ENCODE data around the gene TBXT.

TBXT gene

DNA sequence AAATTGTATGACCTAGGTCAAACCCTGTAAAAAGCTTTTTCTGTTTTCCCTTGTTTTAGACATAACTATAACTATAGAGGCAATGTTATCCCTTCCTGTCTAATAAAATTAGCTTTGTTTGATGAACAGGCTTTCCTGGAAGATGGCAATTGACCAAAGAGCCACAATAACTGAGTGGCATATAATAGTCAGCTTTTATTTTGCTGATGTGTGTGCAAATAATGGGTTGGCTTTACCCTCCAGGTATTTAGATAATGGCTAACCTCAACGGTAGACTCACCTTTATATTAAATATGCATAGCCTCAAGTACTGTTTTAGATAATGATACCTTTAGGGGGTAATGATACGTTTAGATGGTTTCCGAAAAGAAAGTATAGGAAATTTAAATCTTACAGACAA is 15.0 kb downstream of the TBXT start:
- Histone ChIP-seq H4K91ac (ENCODE audit: low read depth, low read length, poor library complexity) (no peak overlapping the region), H3K27me3 (ENCODE audit: control insufficient read depth in 3 of 3, insufficient read depth in 3 of 3, low read depth in 1 of 3, low read length in 3 of 3) (peaks cover 0 to 11% (median 0%) of the 10 kb centered on the region in 3 experiments), H2AFZ (ENCODE audit: low read length) (no peak overlapping the region), H3K23ac (ENCODE audit: low read depth, low read length, poor library complexity) (no peak overlapping the region), H4K8ac (ENCODE audit: low read depth, low read length) (no peak overlapping the region), H2BK120ac (ENCODE audit: low read depth, low read length) (no peak overlapping the region), H3K4me2 (ENCODE audit: insufficient read depth, low read length, poor library complexity, severe bottlenecking) (no peak overlapping the region), H3K9me3 (replicated peaks in 1 of 2; ENCODE audit: control insufficient read depth in 2 of 2, insufficient read depth in 1 of 2, low read depth in 1 of 2, low read length in 2 of 2) (peaks cover 0 to 1% of the 10 kb centered on the region in 2 donors), H3K4me3 (ENCODE audit: low read length in 2 of 2) (no peak overlapping the region), H2BK5ac (ENCODE audit: low read length) (no peak overlapping the region), H3K9ac (ENCODE audit: low read depth, low read length, poor library complexity) (no peak overlapping the region), H3K14ac (ENCODE audit: low read length) (no peak overlapping the region), H3K36me3 (replicated peaks in 1 of 2; ENCODE audit: control insufficient read depth in 2 of 2, insufficient read depth in 2 of 2, low read length in 2 of 2) (no peaks in the 10 kb centered on the region), H2BK12ac (ENCODE audit: low read length) (no peak overlapping the region), H3K27ac (replicated peaks; ENCODE audit: low read length) (no peak overlapping the region), H3K18ac (ENCODE audit: low read length) (no peak overlapping the region), H2AK5ac (ENCODE audit: low read depth, low read length) (no peak overlapping the region), H3K4ac (ENCODE audit: low read length) (no peak overlapping the region), H2BK15ac (ENCODE audit: low read length) (no peak overlapping the region), H3K4me1 (ENCODE audit: control insufficient read depth in 2 of 2, insufficient read depth in 1 of 2, low read depth in 1 of 2, low read length in 2 of 2) (no peaks in the 10 kb centered on the region), H3K79me1 (ENCODE audit: low read depth, low read length) (no peaks in the 10 kb centered on the region)
- WGBS, 2 donors (ENCODE audit: extremely low coverage in 2 of 2, insufficient read length in 2 of 2, insufficient replicate concordance in 1 of 2): no CpG with 5 or more reads among the region's 3 CpGs
- DNase-seq (ENCODE audit: low spot score): no peak

DNA sequence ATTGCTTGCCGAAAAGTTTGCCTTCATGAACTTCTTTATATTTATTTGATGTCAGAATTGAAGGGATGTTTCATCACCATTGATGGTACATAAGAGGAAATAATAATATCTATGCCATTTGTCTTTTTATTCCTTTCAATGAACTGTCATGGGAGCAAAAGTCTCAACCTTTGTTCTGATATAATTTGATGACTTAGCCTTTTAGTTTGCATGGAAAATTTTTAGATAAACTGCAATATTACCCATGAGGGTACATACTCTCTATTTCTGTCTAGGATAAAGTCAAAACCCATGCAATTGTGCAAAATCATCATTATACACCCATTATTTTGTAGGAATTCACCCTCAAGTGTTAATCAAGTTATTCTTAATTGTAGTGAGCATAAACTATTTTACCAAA is 15.9 kb downstream of the TBXT start:
- H3K18ac ChIP-seq (ENCODE audit: low read length): no peak overlapping the region
- peaks cover 0 to 6% (median 0%) of the 10 kb centered on the region in 3 experiments for H3K27me3 ChIP-seq (ENCODE audit: control insufficient read depth in 3 of 3, insufficient read depth in 3 of 3, low read depth in 1 of 3, low read length in 3 of 3)
- no peak overlapping the region for H2AK5ac ChIP-seq (ENCODE audit: low read depth, low read length)
- no peaks in the 10 kb centered on the region for H3K4me1 ChIP-seq (ENCODE audit: control insufficient read depth in 2 of 2, insufficient read depth in 1 of 2, low read depth in 1 of 2, low read length in 2 of 2)
- H3K4me3 ChIP-seq (ENCODE audit: low read length in 2 of 2): no peak overlapping the region
- no CpG with 5 or more reads among the region's 1 CpG for WGBS, 2 donors (ENCODE audit: extremely low coverage in 2 of 2, insufficient read length in 2 of 2, insufficient replicate concordance in 1 of 2)
- no peak for DNase-seq (ENCODE audit: low spot score)
- no peak overlapping the region for H3K4me2 ChIP-seq (ENCODE audit: insufficient read depth, low read length, poor library complexity, severe bottlenecking)
- H3K27ac ChIP-seq (replicated peaks; ENCODE audit: low read length): no peak overlapping the region
- H3K9me3 ChIP-seq (replicated peaks in 1 of 2; ENCODE audit: control insufficient read depth in 2 of 2, insufficient read depth in 1 of 2, low read depth in 1 of 2, low read length in 2 of 2): peaks cover 0 to 1% of the 10 kb centered on the region in 2 donors
- no peak overlapping the region for H4K91ac ChIP-seq (ENCODE audit: low read depth, low read length, poor library complexity)
- no peak overlapping the region for H2BK120ac ChIP-seq (ENCODE audit: low read depth, low read length)
- no peak overlapping the region for H4K8ac ChIP-seq (ENCODE audit: low read depth, low read length)
- no peak overlapping the region for H2BK15ac ChIP-seq (ENCODE audit: low read length)
- no peak overlapping the region for H3K23ac ChIP-seq (ENCODE audit: low read depth, low read length, poor library complexity)
- no peak overlapping the region for H3K9ac ChIP-seq (ENCODE audit: low read depth, low read length, poor library complexity)
- no peaks in the 10 kb centered on the region for H3K79me1 ChIP-seq (ENCODE audit: low read depth, low read length)
- H3K14ac ChIP-seq (ENCODE audit: low read length): no peak overlapping the region
- H2AFZ ChIP-seq (ENCODE audit: low read length): no peak overlapping the region
- no peak overlapping the region for H3K4ac ChIP-seq (ENCODE audit: low read length)
- no peak overlapping the region for H2BK5ac ChIP-seq (ENCODE audit: low read length)
- no peak overlapping the region for H2BK12ac ChIP-seq (ENCODE audit: low read length)
- H3K36me3 ChIP-seq (replicated peaks in 1 of 2; ENCODE audit: control insufficient read depth in 2 of 2, insufficient read depth in 2 of 2, low read length in 2 of 2): no peaks in the 10 kb centered on the region

DNA sequence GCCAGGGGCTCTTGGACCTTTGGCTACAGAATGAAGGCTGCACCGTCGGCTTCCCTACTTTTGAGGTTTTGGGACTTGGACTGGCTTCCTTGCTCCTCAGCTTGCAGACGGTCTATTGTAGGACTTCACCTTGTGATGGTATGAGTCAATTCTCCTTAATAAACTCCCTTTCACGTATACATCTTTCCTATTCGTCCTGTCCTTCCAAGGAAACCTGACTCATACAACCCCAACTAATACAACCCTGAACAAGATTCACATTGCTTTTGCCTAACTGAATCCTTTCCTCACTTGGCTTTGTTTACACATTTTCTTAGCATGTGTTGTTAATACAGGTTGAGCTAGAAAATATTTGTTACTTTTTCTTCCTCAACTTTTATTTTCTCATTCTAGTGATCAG is 21.9 kb downstream of the TBXT start:
- Histone ChIP-seq H4K91ac (ENCODE audit: low read depth, low read length, poor library complexity) (no peak overlapping the region), H2BK120ac (ENCODE audit: low read depth, low read length) (no peak overlapping the region), H3K4me3 (ENCODE audit: low read length in 2 of 2) (no peak overlapping the region), H3K9me3 (replicated peaks in 1 of 2; ENCODE audit: control insufficient read depth in 2 of 2, insufficient read depth in 1 of 2, low read depth in 1 of 2, low read length in 2 of 2) (peaks cover 0 to 1% of the 10 kb centered on the region in 2 donors), H3K79me1 (ENCODE audit: low read depth, low read length) (no peaks in the 10 kb centered on the region), H3K18ac (ENCODE audit: low read length) (no peak overlapping the region), H3K27me3 (ENCODE audit: control insufficient read depth in 3 of 3, insufficient read depth in 3 of 3, low read depth in 1 of 3, low read length in 3 of 3) (peaks cover 0 to 6% (median 0%) of the 10 kb centered on the region in 3 experiments), H3K9ac (ENCODE audit: low read depth, low read length, poor library complexity) (no peak overlapping the region), H3K4me2 (ENCODE audit: insufficient read depth, low read length, poor library complexity, severe bottlenecking) (no peak overlapping the region), H3K23ac (ENCODE audit: low read depth, low read length, poor library complexity) (no peak overlapping the region), H2AFZ (ENCODE audit: low read length) (no peak overlapping the region), H4K8ac (ENCODE audit: low read depth, low read length) (no peak overlapping the region), H3K27ac (replicated peaks; ENCODE audit: low read length) (no peak overlapping the region), H3K36me3 (replicated peaks in 1 of 2; ENCODE audit: control insufficient read depth in 2 of 2, insufficient read depth in 2 of 2, low read length in 2 of 2) (no peaks in the 10 kb centered on the region), H3K4me1 (ENCODE audit: control insufficient read depth in 2 of 2, insufficient read depth in 1 of 2, low read depth in 1 of 2, low read length in 2 of 2) (no peaks in the 10 kb centered on the region), H2BK5ac (ENCODE audit: low read length) (no peak overlapping the region), H2BK15ac (ENCODE audit: low read length) (no peak overlapping the region), H3K14ac (ENCODE audit: low read length) (no peak overlapping the region), H3K4ac (ENCODE audit: low read length) (no peak overlapping the region), H2AK5ac (ENCODE audit: low read depth, low read length) (no peak overlapping the region), H2BK12ac (ENCODE audit: low read length) (no peak overlapping the region)
- WGBS, 2 donors (ENCODE audit: extremely low coverage in 2 of 2, insufficient read length in 2 of 2, insufficient replicate concordance in 1 of 2): no CpG with 5 or more reads among the region's 5 CpGs
- no peak for DNase-seq (ENCODE audit: low spot score)

DNA sequence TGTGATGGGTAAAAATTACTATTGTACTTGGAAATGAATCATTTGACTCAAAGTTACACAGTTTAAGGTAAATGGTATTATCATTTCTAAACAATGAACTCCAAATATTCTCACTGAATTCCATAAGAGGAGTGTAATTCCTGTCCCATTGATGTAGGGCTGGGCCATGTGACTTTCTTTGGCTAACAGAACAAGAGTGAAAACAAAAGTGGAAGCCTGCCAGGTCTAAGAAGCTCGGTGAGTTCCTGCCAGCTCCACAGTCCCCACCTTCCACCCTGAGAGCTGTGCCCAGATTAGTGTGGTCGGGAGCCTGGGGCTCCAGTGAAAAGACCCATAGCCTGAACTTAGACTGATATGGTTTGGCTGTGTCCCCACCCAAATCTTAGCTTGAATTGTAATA is 24.6 kb downstream of the TBXT start:
- H2BK15ac ChIP-seq (ENCODE audit: low read length): no peak overlapping the region
- H2AK5ac ChIP-seq (ENCODE audit: low read depth, low read length): no peak overlapping the region
- H2BK12ac ChIP-seq (ENCODE audit: low read length): no peak overlapping the region
- H3K4me2 ChIP-seq (ENCODE audit: insufficient read depth, low read length, poor library complexity, severe bottlenecking): no peak overlapping the region
- no peaks in the 10 kb centered on the region for H3K36me3 ChIP-seq (replicated peaks in 1 of 2; ENCODE audit: control insufficient read depth in 2 of 2, insufficient read depth in 2 of 2, low read length in 2 of 2)
- WGBS, 2 donors (ENCODE audit: extremely low coverage in 2 of 2, insufficient read length in 2 of 2, insufficient replicate concordance in 1 of 2): no CpG with 5 or more reads among the region's 2 CpGs
- no peak overlapping the region for H3K18ac ChIP-seq (ENCODE audit: low read length)
- no peak overlapping the region for H3K23ac ChIP-seq (ENCODE audit: low read depth, low read length, poor library complexity)
- no peak overlapping the region for H3K4ac ChIP-seq (ENCODE audit: low read length)
- H2BK5ac ChIP-seq (ENCODE audit: low read length): no peak overlapping the region
- no peak overlapping the region for H2AFZ ChIP-seq (ENCODE audit: low read length)
- H3K9ac ChIP-seq (ENCODE audit: low read depth, low read length, poor library complexity): no peak overlapping the region
- DNase-seq (ENCODE audit: low spot score): no peak
- peaks cover 0 to 5% (median 0%) of the 10 kb centered on the region in 3 experiments for H3K27me3 ChIP-seq (ENCODE audit: control insufficient read depth in 3 of 3, insufficient read depth in 3 of 3, low read depth in 1 of 3, low read length in 3 of 3)
- no peak overlapping the region for H3K27ac ChIP-seq (replicated peaks; ENCODE audit: low read length)
- H2BK120ac ChIP-seq (ENCODE audit: low read depth, low read length): no peak overlapping the region
- H3K14ac ChIP-seq (ENCODE audit: low read length): no peak overlapping the region
- H3K9me3 ChIP-seq (replicated peaks in 1 of 2; ENCODE audit: control insufficient read depth in 2 of 2, insufficient read depth in 1 of 2, low read depth in 1 of 2, low read length in 2 of 2): no peaks in the 10 kb centered on the region
- H3K4me3 ChIP-seq (ENCODE audit: low read length in 2 of 2): no peak overlapping the region
- H3K79me1 ChIP-seq (ENCODE audit: low read depth, low read length): no peaks in the 10 kb centered on the region
- H3K4me1 ChIP-seq (ENCODE audit: control insufficient read depth in 2 of 2, insufficient read depth in 1 of 2, low read depth in 1 of 2, low read length in 2 of 2): no peaks in the 10 kb centered on the region
- H4K91ac ChIP-seq (ENCODE audit: low read depth, low read length, poor library complexity): no peak overlapping the region
- H4K8ac ChIP-seq (ENCODE audit: low read depth, low read length): no peak overlapping the region

All from neuronal stem cell (in vitro differentiated cells).